Lower leg skin (tissue), 4 donors: Measurements from ENCODE around the gene C19orf12. TPM values are rescaled to one million over a fixed set of nuclear protein-coding genes. Genes with fewer than 3 reads are reported as not detected.

Source experiments
- DNase-seq, 2 donors: peaks; one replicate each; pipeline ENCODE4 v3.0.0-alpha.2; 2019; ENCODE audit warnings: low spot score in 2 of 2
- H3K4me3 ChIP-seq: fragments of 200-600 bp; sonication (generic); 2 replicates; pipeline ENCODE4 v1.5.1; 2017; ENCODE audit warnings: mild to moderate bottlenecking, low read depth; ENCODE audit not compliant: poor library complexity, severe bottlenecking
- POLR2A ChIP-seq, 2 donors: fragments of 450-650 bp; IDR thresholded peaks; one replicate each; pipeline ENCODE4 v1.6.1; 2016 to 2017; ENCODE audit warnings: antibody characterized with exemption in 2 of 2, mild to moderate bottlenecking in 1 of 2, moderate library complexity in 1 of 2
- WGBS, 2 donors: methylation state at CpG; one replicate each; pipeline ENCODE4 v1.1.5; 2018; 5-methylcytosine and 5-hydroxymethylcytosine counted together
- intact Hi-C: fragments of 100-400 bp; cut with DNase I; formaldehyde crosslinking; loops from one replicate; pipeline ENCODE4 v1.15.0; 2023; ENCODE audit warnings: low total_unique reads
- total RNA-seq, 4 donors: library from RNA; depleted of rRNA; stranded (reverse); fragments of >200 nt; gene quantifications; one replicate each; pipeline ENCODE4 v1.1.0, GENCODE V29; 2016
- TF ChIP-seq, protein P1 (sequence below), 3 donors: fragments of 450-650 bp; IDR thresholded peaks; one replicate each; pipeline ENCODE4 v1.5.1; 2016; ENCODE audit warnings: antibody characterized with exemption in 3 of 3, mild to moderate bottlenecking in 3 of 3, moderate library complexity in 2 of 3

Gene C19orf12
- total RNA-seq, 4 donors from 2014 or later = 20.6 to 32.3 (median 26.0) TPM

DNA sequence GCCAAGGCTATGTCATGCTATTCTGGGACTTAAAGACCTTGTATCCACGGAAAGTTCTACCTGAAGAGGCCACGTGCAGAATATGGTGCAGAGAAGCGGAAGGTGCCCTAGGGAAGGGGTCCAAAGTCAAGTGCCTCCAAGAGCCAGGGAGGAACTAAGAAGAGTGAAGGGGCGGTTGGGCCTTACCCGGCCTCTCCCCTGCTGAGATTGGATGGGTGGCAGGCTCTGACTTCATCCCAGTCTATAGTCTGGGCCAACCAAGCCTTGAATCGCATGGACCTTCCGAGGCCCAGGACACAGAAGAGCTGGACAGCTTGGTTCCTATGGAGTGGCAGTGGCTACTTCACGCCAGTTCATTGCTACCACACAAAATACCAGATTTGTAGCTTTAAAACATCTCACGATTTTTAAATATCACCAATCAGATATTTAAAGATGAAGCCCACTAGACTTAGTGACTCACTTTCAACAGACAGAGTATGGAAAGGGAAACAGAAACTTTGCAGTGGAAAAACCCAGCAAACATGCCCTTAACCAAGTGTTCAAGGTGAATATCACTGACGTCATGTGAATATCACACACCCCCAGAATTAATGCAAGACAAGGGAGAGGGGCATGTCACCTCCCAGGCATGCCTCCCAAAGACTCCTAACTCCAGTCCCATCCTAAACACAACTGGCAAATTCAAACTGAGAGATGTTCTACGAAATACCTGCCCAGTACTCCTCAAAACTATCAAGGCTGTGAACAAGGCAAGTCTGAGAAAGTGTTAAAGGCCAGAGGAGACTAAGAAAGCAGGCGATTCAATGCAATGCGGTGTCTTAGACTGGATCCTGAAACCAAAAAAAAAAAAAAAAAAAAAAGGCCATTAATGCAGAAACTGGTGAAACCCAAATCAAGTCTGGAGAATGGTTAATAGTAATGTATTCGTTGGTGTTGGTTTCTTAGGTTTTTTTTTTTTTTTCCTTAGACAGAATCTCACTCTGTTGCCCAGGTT is 10.2 kb downstream of the C19orf12 start:
- no peak overlapping the region for H3K4me3 ChIP-seq
- intact Hi-C loops = no loop called here
- no peak for DNase-seq
- TF ChIP-seq, protein P1, sequence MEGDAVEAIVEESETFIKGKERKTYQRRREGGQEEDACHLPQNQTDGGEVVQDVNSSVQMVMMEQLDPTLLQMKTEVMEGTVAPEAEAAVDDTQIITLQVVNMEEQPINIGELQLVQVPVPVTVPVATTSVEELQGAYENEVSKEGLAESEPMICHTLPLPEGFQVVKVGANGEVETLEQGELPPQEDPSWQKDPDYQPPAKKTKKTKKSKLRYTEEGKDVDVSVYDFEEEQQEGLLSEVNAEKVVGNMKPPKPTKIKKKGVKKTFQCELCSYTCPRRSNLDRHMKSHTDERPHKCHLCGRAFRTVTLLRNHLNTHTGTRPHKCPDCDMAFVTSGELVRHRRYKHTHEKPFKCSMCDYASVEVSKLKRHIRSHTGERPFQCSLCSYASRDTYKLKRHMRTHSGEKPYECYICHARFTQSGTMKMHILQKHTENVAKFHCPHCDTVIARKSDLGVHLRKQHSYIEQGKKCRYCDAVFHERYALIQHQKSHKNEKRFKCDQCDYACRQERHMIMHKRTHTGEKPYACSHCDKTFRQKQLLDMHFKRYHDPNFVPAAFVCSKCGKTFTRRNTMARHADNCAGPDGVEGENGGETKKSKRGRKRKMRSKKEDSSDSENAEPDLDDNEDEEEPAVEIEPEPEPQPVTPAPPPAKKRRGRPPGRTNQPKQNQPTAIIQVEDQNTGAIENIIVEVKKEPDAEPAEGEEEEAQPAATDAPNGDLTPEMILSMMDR (IDR thresholded peaks at IDR 0.05) = no peak
- no peak for TF ChIP-seq POLR2A (IDR thresholded peaks at IDR 0.05)
- WGBS, 2 donors = 86 to 88% methylated on average over 14 of the region's 14 CpGs

DNA sequence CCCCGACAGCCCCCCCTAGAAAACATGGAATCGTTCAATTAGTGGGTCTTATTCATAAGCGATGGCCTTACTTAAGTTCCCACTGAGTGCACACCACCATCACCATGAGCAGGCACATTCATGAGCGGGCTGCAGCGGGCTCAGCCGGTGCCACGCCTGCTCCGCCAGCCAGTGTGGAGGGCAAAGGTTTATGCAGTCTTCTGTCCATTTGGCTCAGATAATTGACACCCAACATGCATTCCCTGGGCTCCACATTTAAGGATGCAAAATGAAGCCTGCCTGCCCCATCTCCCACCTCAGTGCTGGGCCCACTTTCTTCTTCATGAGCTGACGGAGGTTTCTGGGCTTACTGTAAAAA is 12.1 kb downstream of the C19orf12 start:
- no peak overlapping the region for H3K4me3 ChIP-seq
- TF ChIP-seq, protein P1 (IDR thresholded peaks at IDR 0.05) = no peak
- TF ChIP-seq POLR2A (IDR thresholded peaks at IDR 0.05) = no peak
- WGBS, 2 donors = 97% methylated on average over 9 of the region's 9 CpGs
- no peak for DNase-seq
- intact Hi-C loops = no loop called here

DNA sequence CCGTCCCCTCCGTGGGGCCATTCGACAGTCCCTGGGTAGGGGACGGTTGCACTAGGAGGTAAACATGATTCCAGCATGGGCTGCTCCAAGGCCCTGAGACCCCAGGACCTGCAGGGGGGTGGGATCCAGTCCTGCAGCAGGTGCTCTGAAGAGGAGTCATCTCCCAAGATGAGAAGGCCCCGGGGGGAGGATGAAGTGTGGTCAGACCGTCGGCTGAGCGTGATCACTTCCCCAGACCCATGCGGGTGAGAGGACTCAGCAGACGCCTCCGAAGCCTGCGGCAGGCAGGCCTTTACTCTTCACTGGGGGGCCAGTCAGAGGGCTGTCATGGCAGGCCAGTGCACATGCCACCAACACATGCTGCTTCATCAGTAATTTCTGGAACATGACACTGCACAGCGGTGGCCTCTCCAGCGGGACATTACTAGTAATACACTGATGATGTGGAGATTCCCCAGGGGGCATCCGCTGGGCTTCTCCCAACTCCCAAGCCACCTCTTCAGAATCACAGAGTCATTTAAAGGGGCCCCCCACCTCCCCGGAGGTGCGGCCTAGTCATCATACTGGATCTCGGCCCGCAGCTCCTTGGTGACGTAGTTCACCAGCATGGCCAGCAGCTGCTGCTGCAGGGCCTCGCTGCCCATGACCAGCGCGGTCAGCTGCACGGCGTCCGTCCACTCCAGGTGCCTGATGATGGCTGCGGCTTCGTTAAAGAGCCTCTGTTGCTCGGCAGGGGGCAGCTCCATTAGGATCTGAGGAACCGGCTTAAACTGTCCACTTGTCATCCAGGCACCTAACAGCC is 12.7 kb downstream of the C19orf12 start:
- no peak overlapping the region for H3K4me3 ChIP-seq
- intact Hi-C loops = no loop called here
- TF ChIP-seq, protein P1 (IDR thresholded peaks at IDR 0.05) = no peak
- TF ChIP-seq POLR2A (IDR thresholded peaks at IDR 0.05) = no peak
- DNase-seq = no peak
- 87 to 88% methylated on average over 27 to 30 of the region's 30 CpGs for WGBS, 2 donors

DNA sequence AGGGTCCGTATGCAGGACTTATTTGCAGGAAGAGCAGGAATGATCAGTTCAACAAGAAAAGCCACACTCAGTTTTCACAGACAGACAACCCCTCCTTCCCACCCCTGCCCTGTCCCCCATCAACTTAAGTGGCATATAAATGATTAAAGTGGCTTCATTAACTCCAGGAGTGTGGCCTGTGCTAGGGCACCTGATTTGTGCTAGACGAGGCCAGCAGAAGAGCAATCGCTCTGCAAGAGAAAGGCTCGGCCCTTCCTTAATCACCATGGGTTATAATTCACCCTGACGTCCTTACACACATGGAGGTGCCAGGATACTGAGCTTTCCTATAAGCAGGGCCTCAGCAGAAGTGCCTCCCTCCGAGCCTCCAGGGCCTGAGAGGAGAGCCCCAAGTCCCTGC is 14.6 kb downstream of the C19orf12 start:
- H3K4me3 ChIP-seq = no peak overlapping the region
- TF ChIP-seq, protein P1 (IDR thresholded peaks at IDR 0.05) = no peak
- no peak for TF ChIP-seq POLR2A (IDR thresholded peaks at IDR 0.05)
- WGBS, 2 donors = 69 to 75% methylated on average over 6 of the region's 6 CpGs
- intact Hi-C loops = no loop called here
- no peak for DNase-seq

DNA sequence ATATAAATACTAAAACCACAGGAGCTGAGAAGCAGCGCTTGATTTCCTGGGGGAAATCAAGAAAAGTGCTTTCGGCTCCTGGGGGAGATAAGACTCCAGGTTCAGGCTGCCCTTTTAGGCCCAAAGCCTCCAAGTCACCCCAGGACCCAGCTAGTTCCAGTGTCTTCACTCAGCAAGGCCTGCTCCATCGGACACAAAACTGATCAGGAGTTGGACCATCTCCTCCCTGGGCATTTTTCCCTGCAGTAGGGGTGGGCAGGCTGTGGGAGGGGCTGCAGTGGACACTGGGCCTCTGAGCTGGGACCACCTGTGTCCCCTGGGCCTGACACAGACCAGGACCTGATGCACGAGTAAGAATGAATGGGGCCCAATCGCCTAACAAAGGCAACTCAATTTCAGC is 15.2 kb downstream of the C19orf12 start:
- WGBS, 2 donors = 73 to 79% methylated on average over 5 of the region's 5 CpGs
- intact Hi-C loops = no loop called here
- H3K4me3 ChIP-seq = no peak overlapping the region
- no peak for DNase-seq
- no peak for TF ChIP-seq POLR2A (IDR thresholded peaks at IDR 0.05)
- TF ChIP-seq, protein P1 (IDR thresholded peaks at IDR 0.05) = no peak
